Measurements from ENCODE around the gene ADAM8. TPM values are rescaled to one million over a fixed set of nuclear protein-coding genes. Genes with fewer than 3 reads are reported as not detected.
A peak's percentile ranks its signal among the peaks of the same experiment; 100 is the strongest.
"Not testable (repeated sequence)": the region's sequence is repeated elsewhere in the genome, so short reads cannot be mapped to it uniquely, and the experiment has no call there.

ADAM8 gene
- 70.9 TPM for polyA plus RNA-seq

- H3K4me3 Mint-ChIP-seq, result peak within 1 kb of the TSS; percentile 89 to 97 (median 94)
- H3K27ac Mint-ChIP-seq, result peak within 1 kb of the TSS; percentile 98
- peaks cover 17 to 25% (median 22%) of the 10 kb centered on the region in 3 donors for H3K4me1 Mint-ChIP-seq
- H3K9me3 Mint-ChIP-seq, result no peaks in the 10 kb centered on the region
- peaks cover 2% of the 10 kb centered on the region for H3K27me3 Mint-ChIP-seq
- H3K36me3 Mint-ChIP-seq, result no peaks in the 10 kb centered on the region
Measured at GRCh38 chr10:133276435-133277201, at the start of gene ADAM8. ADAM8 (minus strand) TSS chr10:133276868; CDS start chr10:133276817, 51 bp downstream.

GRCh38 chr10:133326223-133326551 is 49.5 kb upstream of the ADAM8 start:
- Mint-ChIP-seq H3K27me3 (peaks cover 25% of the 10 kb centered on the region), H3K4me1 (peaks cover 5 to 13% (median 11%) of the 10 kb centered on the region in 3 donors), H3K27ac (peak overlapping the region in 1 of 3 donors; percentile 39), H3K36me3 (no peaks in the 10 kb centered on the region), H3K9me3 (no peaks in the 10 kb centered on the region), H3K4me3 (peak overlapping the region; percentile 8 to 52 (median 36))

- Mint-ChIP-seq H3K27me3 (peaks cover 25% of the 10 kb centered on the region), H3K27ac (no peak overlapping the region), H3K9me3 (no peaks in the 10 kb centered on the region), H3K4me3 (peak overlapping the region in 3 of 4 donors; percentile 70 to 90 (median 88)), H3K36me3 (no peaks in the 10 kb centered on the region), H3K4me1 (peaks cover 5 to 13% (median 11%) of the 10 kb centered on the region in 3 donors)
Measured at GRCh38 chr10:133325440-133326222, 49.0 kb upstream of the ADAM8 start.

GRCh38 chr10:133324857-133325260 is 48.2 kb upstream of the ADAM8 start:
- peak overlapping the region in 2 of 4 donors; percentile 33 to 47 for H3K4me3 Mint-ChIP-seq

GRCh38 chr10:133324198-133324792 is 47.6 kb upstream of the ADAM8 start:
- no peak overlapping the region for H3K4me3 Mint-ChIP-seq
- no peaks in the 10 kb centered on the region for H3K36me3 Mint-ChIP-seq
- H3K27ac Mint-ChIP-seq, result no peak overlapping the region
- H3K4me1 Mint-ChIP-seq, result peaks cover 5 to 10% (median 6%) of the 10 kb centered on the region in 3 donors
- H3K9me3 Mint-ChIP-seq, result peaks cover 0 to 4% (median 4%) of the 10 kb centered on the region in 3 donors
- peaks cover 24% of the 10 kb centered on the region for H3K27me3 Mint-ChIP-seq

More at GRCh38 chr10:133324857-133325260, 48.2 kb upstream of the ADAM8 start:
- Mint-ChIP-seq H3K27ac (no peak overlapping the region), H3K27me3 (peaks cover 28% of the 10 kb centered on the region), H3K4me1 (peaks cover 3 to 12% (median 9%) of the 10 kb centered on the region in 3 donors), H3K9me3 (peaks cover 0 to 4% (median 4%) of the 10 kb centered on the region in 3 donors), H3K36me3 (no peaks in the 10 kb centered on the region)

- Mint-ChIP-seq H3K27me3 (peaks cover 18% of the 10 kb centered on the region), H3K4me1 (peaks cover 1 to 11% (median 6%) of the 10 kb centered on the region in 3 donors), H3K4me3 (peak overlapping the region in 1 of 4 donors; percentile 52)
- H3K9me3 Mint-ChIP-seq, H3K27ac Mint-ChIP-seq, H3K36me3 Mint-ChIP-seq: not testable (repeated sequence)
Measured at GRCh38 chr10:133322064-133322709, 45.5 kb upstream of the ADAM8 start.

- not testable (repeated sequence) for H3K9me3 Mint-ChIP-seq, H3K4me1 Mint-ChIP-seq, H3K36me3 Mint-ChIP-seq, H3K4me3 Mint-ChIP-seq, H3K27ac Mint-ChIP-seq
- peaks cover 13% of the 10 kb centered on the region for H3K27me3 Mint-ChIP-seq
Measured at GRCh38 chr10:133320852-133321422, 44.3 kb upstream of the ADAM8 start.

GRCh38 chr10:133318494-133319127 is 41.9 kb upstream of the ADAM8 start:
- Mint-ChIP-seq H3K36me3 (no peaks in the 10 kb centered on the region), H3K4me1 (peaks cover 0 to 9% (median 6%) of the 10 kb centered on the region in 3 donors), H3K27ac (no peak overlapping the region), H3K9me3 (peaks cover 0 to 4% (median 4%) of the 10 kb centered on the region in 3 donors), H3K4me3 (peak overlapping the region in 2 of 4 donors; percentile 51 to 60), H3K27me3 (peaks cover 6% of the 10 kb centered on the region)

- Mint-ChIP-seq H3K4me3 (no peak overlapping the region), H3K9me3 (peaks cover 0 to 4% (median 4%) of the 10 kb centered on the region in 3 donors), H3K27ac (no peak overlapping the region), H3K36me3 (no peaks in the 10 kb centered on the region), H3K27me3 (peaks cover 5% of the 10 kb centered on the region), H3K4me1 (peaks cover 0 to 9% (median 8%) of the 10 kb centered on the region in 3 donors)
Measured at GRCh38 chr10:133316732-133317131, 40.1 kb upstream of the ADAM8 start.

GRCh38 chr10:133316266-133316665 is 39.6 kb upstream of the ADAM8 start:
- H3K36me3 Mint-ChIP-seq, result no peaks in the 10 kb centered on the region
- H3K4me3 Mint-ChIP-seq, result no peak overlapping the region
- peaks cover 0 to 9% (median 8%) of the 10 kb centered on the region in 3 donors for H3K4me1 Mint-ChIP-seq
- H3K27ac Mint-ChIP-seq, result no peak overlapping the region
- H3K27me3 Mint-ChIP-seq, result peaks cover 5% of the 10 kb centered on the region
- peaks cover 0 to 4% (median 4%) of the 10 kb centered on the region in 3 donors for H3K9me3 Mint-ChIP-seq

- H3K4me3 Mint-ChIP-seq, result no peak overlapping the region
- peaks cover 0 to 9% (median 8%) of the 10 kb centered on the region in 3 donors for H3K4me1 Mint-ChIP-seq
- peak overlapping the region in 1 of 3 donors; percentile 5 for H3K27ac Mint-ChIP-seq
- H3K27me3 Mint-ChIP-seq, result peaks cover 5% of the 10 kb centered on the region
- no peaks in the 10 kb centered on the region for H3K36me3 Mint-ChIP-seq
- H3K9me3 Mint-ChIP-seq, result peaks cover 0 to 4% (median 4%) of the 10 kb centered on the region in 3 donors
Measured at GRCh38 chr10:133315847-133316246, 39.2 kb upstream of the ADAM8 start.

- Mint-ChIP-seq H3K36me3 (no peaks in the 10 kb centered on the region), H3K27me3 (peaks cover 2% of the 10 kb centered on the region), H3K27ac (peak overlapping the region in 1 of 3 donors; percentile 62), H3K4me1 (peaks cover 0 to 9% (median 8%) of the 10 kb centered on the region in 3 donors), H3K4me3 (no peak overlapping the region), H3K9me3 (no peaks in the 10 kb centered on the region)
Measured at GRCh38 chr10:133314911-133315310, 38.2 kb upstream of the ADAM8 start.

- peak overlapping the region in 1 of 3 donors; percentile 62 for H3K27ac Mint-ChIP-seq
- H3K36me3 Mint-ChIP-seq, result no peaks in the 10 kb centered on the region
- H3K4me3 Mint-ChIP-seq, result no peak overlapping the region
- H3K27me3 Mint-ChIP-seq, result no peaks in the 10 kb centered on the region
- H3K4me1 Mint-ChIP-seq, result peaks cover under 1 to 4% (median 4%) of the 10 kb centered on the region in 3 donors
- H3K9me3 Mint-ChIP-seq, result no peaks in the 10 kb centered on the region
Measured at GRCh38 chr10:133313192-133313591, 36.5 kb upstream of the ADAM8 start.

GRCh38 chr10:133312769-133313145 is 36.1 kb upstream of the ADAM8 start:
- peaks cover 5 to 8% (median 7%) of the 10 kb centered on the region in 3 donors for H3K4me1 Mint-ChIP-seq
- H3K27me3 Mint-ChIP-seq, result no peaks in the 10 kb centered on the region
- H3K9me3 Mint-ChIP-seq, result no peaks in the 10 kb centered on the region
- H3K4me3 Mint-ChIP-seq, result peak overlapping the region in 1 of 4 donors; percentile 86
- no peak overlapping the region for H3K27ac Mint-ChIP-seq
- H3K36me3 Mint-ChIP-seq, result no peaks in the 10 kb centered on the region

All from IgD-negative memory B cell (primary cell).